Fibroblast of lung (primary cell): Measurements from ENCODE around the gene STK32B. TPM values are rescaled to one million over a fixed set of nuclear protein-coding genes. Genes with fewer than 3 reads are reported as not detected.

Source experiments
- DNase-seq, 2 donors: peaks; one replicate each; pipeline versions ENCODE4 v3.0.0 to v3.0.0-alpha.2; 2010; ENCODE audit warnings: low read depth in 2 of 2
- H2AFZ ChIP-seq: 2 replicates; pipeline ENCODE4 v1.5.1; 2012; ENCODE audit warnings: low read length, control low read depth, inconsistent platforms
- H3K27ac ChIP-seq: 2 replicates; pipeline ENCODE4 v1.5.1; 2011; ENCODE audit warnings: low read length, control low read depth; ENCODE audit not compliant: insufficient read depth
- H3K27me3 ChIP-seq: 2 replicates; pipeline ENCODE4 v1.5.1; 2011; ENCODE audit warnings: mild to moderate bottlenecking, low read length; ENCODE audit not compliant: control insufficient read depth, insufficient read depth
- H3K36me3 ChIP-seq: 2 replicates; pipeline ENCODE4 v1.5.1; 2011; ENCODE audit warnings: low read length; ENCODE audit not compliant: control insufficient read depth, insufficient read depth
- H3K4me1 ChIP-seq: 2 replicates; pipeline ENCODE4 v1.5.1; 2011; ENCODE audit warnings: low read length; ENCODE audit not compliant: control insufficient read depth, insufficient read depth; ENCODE audit errors: extremely low read depth
- H3K4me2 ChIP-seq: 2 replicates; pipeline ENCODE4 v1.5.1; 2011; ENCODE audit warnings: low read length, control low read depth; ENCODE audit not compliant: insufficient read depth; ENCODE audit errors: extremely low read depth
- H3K4me3 ChIP-seq, 4 experiments: fragments of 200-600 bp in 1 of 4; sonication (generic) in 1 of 4; replicated peaks in 1 of 4; 2 replicates each; pipeline ENCODE4 v1.5.1; 2011 to 2016; ENCODE audit warnings: low read length in 4 of 4, low read depth in 3 of 4, mild to moderate bottlenecking in 3 of 4, control low read depth in 2 of 4, inconsistent platforms in 1 of 4, mixed read lengths in 1 of 4; ENCODE audit not compliant: insufficient read depth in 1 of 4; ENCODE audit errors: control extremely low read depth in 1 of 4
- H3K79me2 ChIP-seq: 2 replicates; pipeline ENCODE4 v1.5.1; 2012; ENCODE audit warnings: mild to moderate bottlenecking, low read length, inconsistent platforms; ENCODE audit not compliant: control insufficient read depth, insufficient read depth
- H3K9ac ChIP-seq: 2 replicates; pipeline ENCODE4 v1.5.1; 2011; ENCODE audit warnings: mild to moderate bottlenecking, low read length, control low read depth; ENCODE audit not compliant: insufficient read depth
- H3K9me3 ChIP-seq: 2 replicates; pipeline ENCODE4 v1.5.1; 2012; ENCODE audit warnings: low read depth, low read length; ENCODE audit not compliant: control insufficient read depth, insufficient read depth
- H4K20me1 ChIP-seq: 2 replicates; pipeline ENCODE4 v1.5.1; 2011; ENCODE audit warnings: low read length; ENCODE audit not compliant: control insufficient read depth, insufficient read depth; ENCODE audit errors: extremely low read depth
- EZH2 ChIP-seq: IDR thresholded peaks from 2 replicates; pipeline ENCODE4 v1.5.1; 2012; ENCODE audit warnings: low read length, control low read depth, mild to moderate bottlenecking; ENCODE audit errors: missing control alignments
- polyA plus RNA-seq, 2 donors: library from polyadenylated mRNA; depleted of rRNA in 1 of 2; stranded (reverse) in 1 of 2; unstranded in 1 of 2; fragments of >200 nt; gene quantifications; 2 replicates each; pipeline ENCODE4 v1.2.1, GENCODE V29; 2011 to 2012; ENCODE audit warnings: missing spikeins in 1 of 2
- total RNA-seq: library from RNA; depleted of rRNA; stranded (reverse); fragments of >200 nt; gene quantifications from 2 replicates; pipeline ENCODE4 v1.2.1, GENCODE V29; 2014
- TF ChIP-seq, protein P1 (sequence below), 2 donors: IDR thresholded peaks in 1 of 2; conservative IDR thresholded peaks in 1 of 2; 1 replicate in 1 of 2; 2 replicates in 1 of 2; pipeline ENCODE4 v1.5.1; 2011 to 2012; ENCODE audit warnings: low read length in 2 of 2, control low read depth in 1 of 2, inconsistent platforms in 1 of 2, low read depth in 1 of 2, mild to moderate bottlenecking in 1 of 2

STK32B gene
- total and polyA plus RNA-seq, 2 donors (not counting 1 experiment from before 2014, with no cell fraction given) = 0.50 to 1.4 TPM

DNA sequence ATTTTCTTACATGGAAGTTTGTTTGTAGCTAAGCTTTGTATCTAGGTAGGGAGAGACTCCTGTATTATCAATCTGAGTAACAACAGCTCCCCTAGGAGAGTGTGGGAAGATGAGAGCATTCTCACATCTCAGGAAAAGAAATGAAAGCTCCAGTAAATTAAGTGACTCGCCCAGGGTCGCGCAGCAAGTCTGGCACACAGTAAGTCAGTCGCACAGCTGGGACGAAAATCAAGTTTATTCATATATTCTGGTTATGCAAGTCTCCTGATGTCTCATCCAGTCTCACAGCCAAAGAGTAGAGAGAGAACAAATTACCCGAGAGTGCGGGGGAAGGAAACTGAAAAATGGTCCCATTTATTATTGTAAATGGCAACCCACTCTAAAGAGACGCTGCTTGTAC, 216.1 kb downstream of the STK32B start:
- Histone ChIP-seq H2AFZ (no peak overlapping the region), H3K79me2 (no peaks in the 10 kb centered on the region), H3K9ac (no peak overlapping the region), H3K27me3 (no peaks in the 10 kb centered on the region), H3K4me2 (no peak overlapping the region), H3K4me1 (no peaks in the 10 kb centered on the region), H4K20me1 (no peaks in the 10 kb centered on the region), H3K36me3 (no peaks in the 10 kb centered on the region), H3K27ac (no peak overlapping the region), H3K9me3 (no peaks in the 10 kb centered on the region), H3K4me3 (no peak overlapping the region)
- TF ChIP-seq, protein P1, sequence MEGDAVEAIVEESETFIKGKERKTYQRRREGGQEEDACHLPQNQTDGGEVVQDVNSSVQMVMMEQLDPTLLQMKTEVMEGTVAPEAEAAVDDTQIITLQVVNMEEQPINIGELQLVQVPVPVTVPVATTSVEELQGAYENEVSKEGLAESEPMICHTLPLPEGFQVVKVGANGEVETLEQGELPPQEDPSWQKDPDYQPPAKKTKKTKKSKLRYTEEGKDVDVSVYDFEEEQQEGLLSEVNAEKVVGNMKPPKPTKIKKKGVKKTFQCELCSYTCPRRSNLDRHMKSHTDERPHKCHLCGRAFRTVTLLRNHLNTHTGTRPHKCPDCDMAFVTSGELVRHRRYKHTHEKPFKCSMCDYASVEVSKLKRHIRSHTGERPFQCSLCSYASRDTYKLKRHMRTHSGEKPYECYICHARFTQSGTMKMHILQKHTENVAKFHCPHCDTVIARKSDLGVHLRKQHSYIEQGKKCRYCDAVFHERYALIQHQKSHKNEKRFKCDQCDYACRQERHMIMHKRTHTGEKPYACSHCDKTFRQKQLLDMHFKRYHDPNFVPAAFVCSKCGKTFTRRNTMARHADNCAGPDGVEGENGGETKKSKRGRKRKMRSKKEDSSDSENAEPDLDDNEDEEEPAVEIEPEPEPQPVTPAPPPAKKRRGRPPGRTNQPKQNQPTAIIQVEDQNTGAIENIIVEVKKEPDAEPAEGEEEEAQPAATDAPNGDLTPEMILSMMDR (conservative IDR thresholded peaks at IDR 0.05 in 1 of 2, IDR thresholded peaks at IDR 0.05 in 1 of 2; ENCODE audit: low read depth in 1 of 2, low read length in 2 of 2) = no peak
- no peak for TF ChIP-seq EZH2
- peak in 1 of 2 donors; percentile 1 for DNase-seq

DNA sequence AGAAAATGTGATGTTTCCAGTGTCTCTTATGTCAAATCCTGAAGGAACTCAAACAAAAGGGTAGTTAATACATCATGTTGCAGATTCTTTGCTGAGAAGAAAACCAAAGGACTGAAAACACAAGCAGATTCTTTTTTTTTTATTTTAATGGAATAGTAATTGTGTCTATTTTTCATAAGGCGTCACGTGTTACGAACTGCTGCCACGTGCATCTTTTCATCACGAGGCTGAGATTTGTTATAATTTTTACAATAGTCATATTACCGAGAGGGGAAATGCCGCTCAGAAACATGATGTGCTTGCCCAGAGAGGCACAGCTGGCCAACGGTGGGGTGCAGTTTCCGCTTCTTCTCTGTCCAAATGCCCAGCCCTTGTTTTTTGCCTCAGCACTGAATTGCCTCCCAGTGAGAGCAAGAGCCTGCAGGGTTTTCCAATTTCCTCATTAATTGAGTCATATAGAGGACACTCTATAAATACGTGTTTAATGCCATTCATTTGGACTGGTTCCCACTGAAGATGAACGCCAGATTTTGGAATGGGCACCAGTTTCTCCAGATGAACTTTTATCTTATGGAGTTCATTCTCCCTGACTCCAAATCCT, 225.3 kb downstream of the STK32B start:
- TF ChIP-seq, protein P1 (conservative IDR thresholded peaks at IDR 0.05 in 1 of 2, IDR thresholded peaks at IDR 0.05 in 1 of 2; ENCODE audit: low read depth in 1 of 2, low read length in 2 of 2) = no peak
- no peak for TF ChIP-seq EZH2
- no peaks in the 10 kb centered on the region for H3K27me3 ChIP-seq
- no peak overlapping the region for H3K4me3 ChIP-seq
- no peaks in the 10 kb centered on the region for H3K79me2 ChIP-seq
- no peak overlapping the region for H2AFZ ChIP-seq
- H3K36me3 ChIP-seq = no peaks in the 10 kb centered on the region
- H3K4me2 ChIP-seq = no peak overlapping the region
- no peak overlapping the region for H3K27ac ChIP-seq
- no peaks in the 10 kb centered on the region for H3K9me3 ChIP-seq
- DNase-seq = no peak
- no peak overlapping the region for H3K9ac ChIP-seq
- H4K20me1 ChIP-seq = no peaks in the 10 kb centered on the region
- no peaks in the 10 kb centered on the region for H3K4me1 ChIP-seq

DNA sequence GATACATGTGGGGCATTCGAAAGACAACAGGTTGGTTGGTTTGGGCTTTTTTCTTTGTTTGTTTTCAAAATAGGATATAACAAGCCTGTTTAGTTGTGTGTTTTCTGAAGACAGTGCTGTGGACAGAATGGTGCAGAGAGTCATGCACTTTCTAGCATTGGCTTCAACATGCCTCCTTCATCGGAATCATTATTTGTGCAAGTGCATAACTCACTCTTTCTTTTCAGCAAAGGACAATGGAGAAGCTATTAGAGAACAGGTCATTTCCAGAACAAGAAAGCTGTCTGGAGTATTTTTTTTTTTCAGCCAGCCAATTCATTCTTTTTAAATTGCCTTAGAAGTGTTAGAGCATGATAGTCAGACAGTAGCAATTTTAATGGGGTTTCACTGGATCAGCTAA, 225.8 kb downstream of the STK32B start:
- H3K9ac ChIP-seq = no peak overlapping the region
- no peak for TF ChIP-seq EZH2
- TF ChIP-seq, protein P1 (conservative IDR thresholded peaks at IDR 0.05 in 1 of 2, IDR thresholded peaks at IDR 0.05 in 1 of 2; ENCODE audit: low read depth in 1 of 2, low read length in 2 of 2) = no peak
- no peaks in the 10 kb centered on the region for H4K20me1 ChIP-seq
- H3K4me2 ChIP-seq = no peak overlapping the region
- no peak for DNase-seq
- no peak overlapping the region for H3K4me3 ChIP-seq
- no peak overlapping the region for H3K27ac ChIP-seq
- H3K79me2 ChIP-seq = no peaks in the 10 kb centered on the region
- H3K36me3 ChIP-seq = no peaks in the 10 kb centered on the region
- no peaks in the 10 kb centered on the region for H3K9me3 ChIP-seq
- H2AFZ ChIP-seq = no peak overlapping the region
- no peaks in the 10 kb centered on the region for H3K27me3 ChIP-seq
- H3K4me1 ChIP-seq = no peaks in the 10 kb centered on the region
